ENCODE data around the gene F7. TPM values are rescaled to one million over a fixed set of nuclear protein-coding genes. Genes with fewer than 3 reads are reported as not detected.

The F7 gene
- total RNA-seq, 2 experiments from 2014 or later: 0.29 to 0.56 TPM

DNA sequence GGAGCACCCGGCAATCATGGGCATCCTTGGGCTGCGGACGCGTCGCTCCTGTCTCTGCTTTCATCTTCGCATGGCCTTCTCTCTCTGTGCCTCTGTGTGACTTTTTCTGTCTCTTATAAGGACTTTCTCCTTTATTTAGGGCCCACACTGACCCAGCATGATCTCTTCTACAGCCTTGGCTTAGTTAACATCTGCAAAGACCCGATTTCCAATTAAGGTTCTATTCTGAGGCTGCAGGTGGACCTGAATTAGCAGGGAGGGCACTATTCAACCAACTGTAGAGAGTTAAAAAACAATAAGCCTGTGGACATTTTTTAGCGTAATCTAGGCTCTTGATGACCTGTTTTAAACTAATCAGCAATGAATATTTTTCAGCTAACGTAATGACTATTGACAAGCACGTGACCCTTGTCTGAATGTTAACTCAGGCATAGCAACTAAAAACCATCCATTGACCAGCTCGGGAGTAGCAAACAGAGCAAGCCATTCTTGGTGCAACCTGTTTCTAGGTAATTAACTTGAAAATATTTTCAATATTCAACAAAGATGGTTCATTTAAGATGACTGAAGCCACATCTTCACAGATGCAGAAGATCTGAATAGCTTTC is 32.2 kb downstream of the F7 start:
- no peak overlapping the region for H3K27ac Mint-ChIP-seq
- no peaks in the 10 kb centered on the region for H3K9me3 Mint-ChIP-seq
- ChIA-PET CTCF (no interaction called here), POLR2A (no interaction called here)
- H3K4me3 Mint-ChIP-seq: no peak overlapping the region
- H3K4me1 Mint-ChIP-seq (ENCODE audit: low read depth): no peaks in the 10 kb centered on the region
- intact Hi-C loops (cut with micrococcal nuclease): no loop called here
- H3K36me3 Mint-ChIP-seq: no peaks in the 10 kb centered on the region
- DNase-seq: no peak
- no peaks in the 10 kb centered on the region for H3K27me3 Mint-ChIP-seq

DNA sequence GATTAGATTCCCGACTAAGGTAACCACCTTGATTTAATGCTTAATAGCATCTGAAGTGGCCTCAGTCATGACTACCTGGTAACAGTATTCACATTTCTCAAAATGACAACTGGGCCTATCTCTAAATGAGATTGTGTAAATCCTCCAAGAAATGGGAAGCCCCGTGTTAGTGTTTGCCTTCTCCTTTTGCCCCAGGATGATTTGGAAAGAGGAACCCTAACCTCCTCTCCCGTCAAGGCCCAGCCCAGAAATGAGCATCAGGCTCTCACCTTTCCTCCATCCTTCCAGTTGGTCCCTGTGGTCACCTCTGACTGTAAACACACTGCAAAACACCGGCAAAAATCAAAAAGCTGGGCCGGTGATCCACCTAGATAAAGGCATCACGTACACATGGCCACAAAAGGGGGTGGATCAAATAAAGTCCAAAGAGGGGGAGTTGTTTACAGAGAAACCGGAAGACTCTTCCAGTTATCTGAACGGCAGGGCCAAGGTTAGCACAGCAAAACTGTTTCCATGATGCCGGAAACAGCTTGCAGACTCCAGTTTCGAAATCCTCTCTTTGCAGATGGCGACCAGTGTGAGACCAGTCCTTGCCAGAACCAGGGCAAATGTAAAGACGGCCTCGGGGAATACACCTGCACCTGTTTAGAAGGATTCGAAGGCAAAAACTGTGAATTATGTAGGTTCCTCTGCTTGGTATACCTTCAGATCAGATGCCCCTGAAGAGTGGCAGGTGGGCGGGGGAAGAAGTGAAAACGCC is 33.4 kb downstream of the F7 start:
- no peak for DNase-seq
- Mint-ChIP-seq H3K36me3 (no peaks in the 10 kb centered on the region), H3K4me1 (ENCODE audit: low read depth) (no peaks in the 10 kb centered on the region), H3K27ac (no peak overlapping the region), H3K9me3 (no peaks in the 10 kb centered on the region), H3K4me3 (no peak overlapping the region), H3K27me3 (no peaks in the 10 kb centered on the region)
- ChIA-PET CTCF (no interaction called here), POLR2A (no interaction called here)
- intact Hi-C loops (cut with micrococcal nuclease): no loop called here

DNA sequence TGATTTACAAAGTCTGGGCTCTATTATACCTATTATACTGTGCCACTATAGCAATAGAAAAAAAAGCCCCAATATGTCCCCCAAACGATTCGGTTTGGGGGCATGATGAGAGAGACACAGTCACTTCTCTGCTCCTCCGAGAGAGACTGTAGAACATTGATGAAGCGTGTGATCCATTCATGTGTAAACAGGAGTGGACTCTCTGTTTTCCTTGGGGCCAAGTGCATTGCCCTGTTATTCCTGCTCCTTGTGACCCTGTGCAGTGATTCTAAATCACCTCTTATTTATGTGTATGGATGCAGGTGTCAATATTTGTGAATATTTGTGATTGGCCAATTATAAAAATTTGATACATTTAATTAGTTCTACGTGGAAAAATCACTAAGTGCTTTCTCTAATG is 34.0 kb downstream of the F7 start:
- H3K36me3 Mint-ChIP-seq: no peaks in the 10 kb centered on the region
- H3K9me3 Mint-ChIP-seq: no peaks in the 10 kb centered on the region
- no peak overlapping the region for H3K27ac Mint-ChIP-seq
- no peak for DNase-seq
- no peak overlapping the region for H3K4me3 Mint-ChIP-seq
- intact Hi-C loops (cut with micrococcal nuclease): no loop called here
- H3K4me1 Mint-ChIP-seq (ENCODE audit: low read depth): no peaks in the 10 kb centered on the region
- CTCF ChIA-PET: no interaction called here
- POLR2A ChIA-PET: no interaction called here
- no peaks in the 10 kb centered on the region for H3K27me3 Mint-ChIP-seq

DNA sequence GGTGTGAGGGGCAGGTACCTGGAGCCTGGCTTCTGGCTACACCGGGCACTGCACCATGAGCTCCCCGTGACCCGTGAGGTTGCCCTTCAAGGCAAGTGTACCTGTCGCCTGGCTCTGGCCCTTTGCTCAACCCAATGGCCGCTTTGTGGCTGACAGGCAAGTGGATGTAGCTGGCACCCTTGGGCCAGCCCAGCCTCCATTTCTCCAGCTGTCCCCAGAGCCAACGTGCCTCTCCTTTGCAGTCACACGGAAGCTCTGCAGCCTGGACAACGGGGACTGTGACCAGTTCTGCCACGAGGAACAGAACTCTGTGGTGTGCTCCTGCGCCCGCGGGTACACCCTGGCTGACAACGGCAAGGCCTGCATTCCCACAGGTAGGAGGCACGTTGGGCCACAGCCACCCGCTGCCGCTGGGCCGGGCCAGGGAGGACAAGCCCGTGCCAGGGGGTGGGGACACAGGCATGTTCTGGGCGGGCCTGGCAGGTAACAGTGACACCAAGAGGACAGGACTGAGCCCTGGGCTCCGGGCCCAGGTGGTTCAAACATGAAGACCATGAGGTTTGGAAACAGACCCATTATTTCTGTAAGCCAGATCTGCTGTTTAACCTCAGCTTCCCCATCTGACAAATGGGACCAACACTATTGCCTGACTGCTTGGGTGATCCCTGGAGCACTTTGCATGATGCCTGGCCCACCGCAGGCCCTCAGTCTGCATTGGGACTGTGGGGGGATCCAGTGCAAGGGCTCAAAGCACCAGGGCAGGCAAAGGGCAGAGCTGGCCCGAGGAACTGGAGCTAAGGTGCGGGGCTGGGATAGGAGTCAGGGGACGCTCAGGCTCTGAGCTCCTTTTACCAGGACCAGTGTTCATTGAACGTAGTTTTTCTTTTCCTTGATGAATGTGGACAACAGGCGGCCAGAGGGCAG is 35.3 kb downstream of the F7 start:
- ChIA-PET POLR2A (no interaction called here), CTCF (no interaction called here)
- intact Hi-C loops (cut with micrococcal nuclease): no loop called here
- no peak overlapping the region for H3K27ac Mint-ChIP-seq
- no peak overlapping the region for H3K4me3 Mint-ChIP-seq
- no peaks in the 10 kb centered on the region for H3K27me3 Mint-ChIP-seq
- DNase-seq: no peak
- peaks cover 3% of the 10 kb centered on the region for H3K36me3 Mint-ChIP-seq
- peaks cover 6% of the 10 kb centered on the region for H3K9me3 Mint-ChIP-seq
- H3K4me1 Mint-ChIP-seq (ENCODE audit: low read depth): peaks cover 5% of the 10 kb centered on the region

DNA sequence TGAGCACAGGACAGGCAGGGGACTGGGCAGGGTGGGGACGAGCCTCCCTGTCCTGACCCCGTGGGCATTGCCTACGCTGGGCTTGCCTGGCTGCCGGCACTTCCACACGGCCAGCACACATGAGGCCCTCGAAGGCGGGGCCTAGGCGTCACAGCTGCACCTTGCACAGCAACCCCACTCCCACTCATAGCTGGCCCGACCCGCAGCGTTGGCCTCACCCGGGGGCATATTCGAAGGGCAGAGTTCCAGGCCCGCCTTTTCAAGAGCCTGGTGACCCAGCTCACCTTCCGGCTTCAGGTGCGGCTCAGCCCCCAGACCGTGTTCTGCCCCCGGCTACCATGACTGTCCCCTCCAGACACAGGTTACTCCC is 36.0 kb downstream of the F7 start:
- peaks cover 5% of the 10 kb centered on the region for H3K4me1 Mint-ChIP-seq (ENCODE audit: low read depth)
- no peaks in the 10 kb centered on the region for H3K27me3 Mint-ChIP-seq
- intact Hi-C loops (cut with micrococcal nuclease): no loop called here
- CTCF ChIA-PET: no interaction called here
- peaks cover 8% of the 10 kb centered on the region for H3K9me3 Mint-ChIP-seq
- DNase-seq: no peak
- no peak overlapping the region for H3K27ac Mint-ChIP-seq
- peaks cover 3% of the 10 kb centered on the region for H3K36me3 Mint-ChIP-seq
- no peak overlapping the region for H3K4me3 Mint-ChIP-seq
- POLR2A ChIA-PET: no interaction called here

DNA sequence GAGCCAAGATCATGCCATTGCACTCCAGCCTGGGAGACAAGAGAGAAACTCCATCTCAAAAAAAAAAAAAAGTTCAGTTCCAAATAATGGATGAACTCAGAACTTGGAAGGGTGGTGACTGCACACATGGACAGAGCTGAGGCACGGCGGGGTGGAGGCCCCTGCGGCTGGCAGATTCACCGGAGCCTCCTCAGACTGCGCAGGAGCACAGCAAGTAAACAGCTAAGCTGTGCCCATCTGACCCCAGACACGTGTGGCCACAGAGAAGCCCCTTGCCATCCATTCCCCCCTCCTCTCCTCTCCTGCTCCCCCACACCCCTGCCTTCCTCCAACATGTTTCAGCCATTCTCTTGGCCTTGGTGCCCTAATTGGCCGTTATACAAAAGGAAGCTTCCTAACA is 37.3 kb downstream of the F7 start:
- Mint-ChIP-seq H3K27ac (no peak overlapping the region), H3K36me3 (peaks cover 3% of the 10 kb centered on the region), H3K4me3 (no peak overlapping the region), H3K4me1 (ENCODE audit: low read depth) (peaks cover 5% of the 10 kb centered on the region), H3K27me3 (no peaks in the 10 kb centered on the region), H3K9me3 (peaks cover 8% of the 10 kb centered on the region)
- POLR2A ChIA-PET: no interaction called here
- intact Hi-C loops (cut with micrococcal nuclease): no loop called here
- CTCF ChIA-PET: no interaction called here
- no peak for DNase-seq

DNA sequence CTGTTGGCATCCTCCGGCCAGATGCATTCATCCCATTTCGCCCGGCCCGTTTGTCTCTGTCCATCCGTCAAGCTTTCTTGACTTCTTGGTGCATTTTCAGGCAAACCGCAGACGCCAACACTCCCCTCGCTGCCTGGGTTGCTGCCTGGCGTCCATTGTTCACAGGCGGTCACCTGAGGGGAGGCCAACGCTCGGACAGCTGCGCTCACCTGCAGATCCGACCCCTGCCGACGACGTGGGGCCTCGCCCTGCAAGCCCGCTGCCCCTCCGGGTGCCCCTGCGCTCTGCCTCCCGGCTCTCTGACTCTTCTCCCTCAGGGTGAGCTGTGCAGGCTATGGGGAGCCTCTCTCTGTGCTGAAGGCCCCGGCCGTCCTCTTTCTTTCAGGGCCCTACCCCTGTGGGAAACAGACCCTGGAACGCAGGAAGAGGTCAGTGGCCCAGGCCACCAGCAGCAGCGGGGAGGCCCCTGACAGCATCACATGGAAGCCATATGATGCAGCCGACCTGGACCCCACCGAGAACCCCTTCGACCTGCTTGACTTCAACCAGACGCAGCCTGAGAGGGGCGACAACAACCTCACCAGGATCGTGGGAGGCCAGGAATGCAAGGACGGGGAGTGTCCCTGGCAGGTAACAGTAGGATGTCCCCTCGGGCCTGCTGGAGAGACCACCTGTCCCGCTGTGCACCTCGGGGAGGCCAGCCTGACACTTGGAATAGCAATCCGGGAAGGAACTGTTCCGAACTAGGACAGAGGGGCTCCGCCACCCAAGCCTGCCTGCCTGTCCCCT is 38.1 kb downstream of the F7 start:
- Mint-ChIP-seq H3K27ac (no peak overlapping the region), H3K4me1 (ENCODE audit: low read depth) (peaks cover 5% of the 10 kb centered on the region), H3K9me3 (peaks cover 8% of the 10 kb centered on the region), H3K27me3 (no peaks in the 10 kb centered on the region), H3K4me3 (no peak overlapping the region), H3K36me3 (peaks cover 3% of the 10 kb centered on the region)
- ChIA-PET CTCF (no interaction called here), POLR2A (no interaction called here)
- DNase-seq: no peak
- intact Hi-C loops (cut with micrococcal nuclease): no loop called here

DNA sequence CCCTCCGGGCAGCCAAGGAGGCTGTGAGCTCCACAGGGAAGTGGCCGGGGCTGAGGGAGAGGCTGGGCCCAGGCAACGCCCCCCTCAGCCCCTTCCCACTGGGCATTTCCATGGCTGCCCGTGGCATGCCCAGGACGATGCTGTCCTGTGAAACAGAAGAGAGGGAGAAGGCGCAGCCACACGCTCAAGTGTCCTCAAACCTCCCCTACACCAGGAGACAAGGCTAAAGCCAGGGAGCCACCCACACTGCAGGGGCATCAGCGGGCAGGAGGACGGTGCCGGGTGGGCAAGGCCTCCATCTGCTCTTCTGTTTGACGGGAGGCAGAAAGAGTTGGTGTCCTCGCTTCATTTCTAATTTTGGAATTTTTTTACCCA is 38.7 kb downstream of the F7 start:
- Mint-ChIP-seq H3K4me3 (no peak overlapping the region), H3K27me3 (no peaks in the 10 kb centered on the region), H3K4me1 (ENCODE audit: low read depth) (peaks cover 5% of the 10 kb centered on the region), H3K27ac (no peak overlapping the region), H3K36me3 (peaks cover 3% of the 10 kb centered on the region), H3K9me3 (peaks cover 8% of the 10 kb centered on the region)
- ChIA-PET POLR2A (no interaction called here), CTCF (no interaction called here)
- intact Hi-C loops (cut with micrococcal nuclease): no loop called here
- DNase-seq: peak; percentile 1

DNA sequence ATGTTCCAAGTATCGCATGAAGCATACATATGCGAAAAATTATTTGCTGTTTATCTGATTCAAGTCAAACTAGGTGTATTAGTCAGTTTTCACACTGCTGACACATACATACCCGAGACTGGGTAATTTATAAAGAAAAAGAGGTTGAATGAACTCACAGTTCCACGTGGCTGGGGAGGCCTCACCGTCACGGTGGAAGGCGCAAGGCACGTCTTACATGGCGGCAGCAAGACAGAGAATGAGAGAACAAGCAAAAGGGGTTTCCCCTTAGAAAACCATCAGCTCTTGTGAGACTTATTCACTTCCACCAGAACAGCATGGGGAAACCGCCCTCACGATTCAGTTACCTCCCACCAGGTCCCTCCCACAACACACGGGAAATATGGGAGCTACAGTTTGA is 39.9 kb downstream of the F7 start:
- intact Hi-C loops (cut with micrococcal nuclease): no loop called here
- peaks cover 3% of the 10 kb centered on the region for H3K36me3 Mint-ChIP-seq
- H3K4me3 Mint-ChIP-seq: no peak overlapping the region
- H3K27me3 Mint-ChIP-seq: no peaks in the 10 kb centered on the region
- ChIA-PET POLR2A (no interaction called here), CTCF (no interaction called here)
- peak; percentile 78 for DNase-seq
- H3K27ac Mint-ChIP-seq: peak overlapping the region; percentile 42
- peaks cover 5% of the 10 kb centered on the region for H3K4me1 Mint-ChIP-seq (ENCODE audit: low read depth)
- H3K9me3 Mint-ChIP-seq: peaks cover 8% of the 10 kb centered on the region

DNA sequence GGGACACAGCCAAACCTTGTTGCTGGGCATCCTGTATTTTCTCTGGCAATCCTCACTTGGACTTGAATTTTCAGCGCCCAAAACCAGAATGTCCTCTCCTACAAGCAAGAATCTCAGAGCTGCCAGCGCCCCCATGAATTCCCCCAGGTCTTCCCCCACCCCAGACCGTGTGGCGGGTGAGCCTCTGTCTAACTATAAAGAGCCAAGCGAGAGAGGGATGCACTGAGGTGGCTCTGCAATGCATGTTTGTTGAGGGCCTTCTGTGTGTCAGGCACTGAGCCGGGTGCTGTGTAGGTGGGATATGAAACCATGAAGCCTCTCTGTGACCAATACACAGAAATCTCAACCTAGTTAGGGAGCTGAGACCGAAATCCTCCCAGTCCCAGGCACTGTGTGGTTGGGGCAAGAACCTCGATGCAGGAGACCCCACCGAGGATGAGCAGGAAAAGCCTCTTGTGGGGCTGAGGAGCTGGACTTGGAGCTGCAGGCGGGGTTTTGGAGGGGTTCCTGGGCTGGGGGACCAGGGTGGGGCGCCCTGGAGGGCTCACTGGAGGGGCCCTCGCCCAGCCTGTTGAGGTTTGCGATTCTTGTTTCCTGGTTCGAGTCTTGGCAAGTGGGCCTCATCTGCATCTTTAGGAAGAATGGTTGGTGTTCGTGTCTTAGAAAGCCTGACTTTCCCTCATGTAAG is 40.5 kb downstream of the F7 start:
- ChIA-PET CTCF (no interaction called here), POLR2A (no interaction called here)
- peaks cover 5% of the 10 kb centered on the region for H3K4me1 Mint-ChIP-seq (ENCODE audit: low read depth)
- intact Hi-C loops (cut with micrococcal nuclease): no loop called here
- no peak overlapping the region for H3K4me3 Mint-ChIP-seq
- H3K36me3 Mint-ChIP-seq: peaks cover 3% of the 10 kb centered on the region
- DNase-seq: peak; percentile 14
- H3K27ac Mint-ChIP-seq: peak overlapping the region; percentile 42
- H3K9me3 Mint-ChIP-seq: peaks cover 8% of the 10 kb centered on the region
- peaks cover 1% of the 10 kb centered on the region for H3K27me3 Mint-ChIP-seq

DNA sequence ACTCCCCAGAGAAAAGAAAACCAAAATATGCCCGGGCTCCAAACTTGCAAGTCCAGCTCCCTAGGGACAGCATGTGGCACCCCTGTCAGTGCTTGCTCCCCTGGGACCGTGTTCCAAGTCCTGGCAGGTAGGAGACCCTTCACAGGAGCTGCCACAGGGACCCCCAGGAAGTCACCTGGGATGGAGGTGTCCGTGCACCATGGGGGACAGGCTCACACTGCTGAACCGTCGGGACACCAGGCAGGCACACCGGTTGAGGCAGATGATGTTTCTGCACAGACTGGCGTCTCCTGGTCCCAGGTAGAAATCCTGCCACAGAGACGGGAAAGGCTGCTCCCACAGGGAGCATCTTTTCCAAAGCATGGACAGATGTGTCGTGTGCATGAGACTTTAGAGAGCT is 41.2 kb downstream of the F7 start:
- Mint-ChIP-seq H3K36me3 (peaks cover 3% of the 10 kb centered on the region), H3K4me3 (no peak overlapping the region), H3K9me3 (peaks cover 8% of the 10 kb centered on the region), H3K27ac (no peak overlapping the region), H3K27me3 (peaks cover 2% of the 10 kb centered on the region), H3K4me1 (ENCODE audit: low read depth) (peaks cover 7% of the 10 kb centered on the region)
- peak; percentile 2 for DNase-seq
- ChIA-PET CTCF (no interaction called here), POLR2A (no interaction called here)
- intact Hi-C loops (cut with micrococcal nuclease): no loop called here

DNA sequence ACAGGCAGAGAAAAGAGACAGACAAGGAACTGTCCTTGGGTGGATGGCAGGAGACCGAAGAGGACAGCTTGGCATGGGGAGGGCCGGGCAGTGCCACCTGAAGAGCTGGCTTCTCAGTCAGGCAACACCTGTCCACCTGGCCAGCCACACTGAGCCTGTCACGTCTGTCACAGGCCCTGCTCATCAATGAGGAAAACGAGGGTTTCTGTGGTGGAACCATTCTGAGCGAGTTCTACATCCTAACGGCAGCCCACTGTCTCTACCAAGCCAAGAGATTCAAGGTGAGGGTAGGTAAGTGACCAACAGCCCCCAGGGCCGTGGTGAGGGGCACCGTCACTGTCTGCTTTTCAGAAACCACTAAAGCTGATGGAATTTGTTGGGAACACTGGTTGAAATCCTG is 41.6 kb downstream of the F7 start:
- ChIA-PET POLR2A (no interaction called here), CTCF (no interaction called here)
- peaks cover 2% of the 10 kb centered on the region for H3K27me3 Mint-ChIP-seq
- H3K4me1 Mint-ChIP-seq (ENCODE audit: low read depth): peaks cover 9% of the 10 kb centered on the region
- H3K27ac Mint-ChIP-seq: no peak overlapping the region
- no peak overlapping the region for H3K4me3 Mint-ChIP-seq
- peaks cover 8% of the 10 kb centered on the region for H3K9me3 Mint-ChIP-seq
- H3K36me3 Mint-ChIP-seq: peaks cover 3% of the 10 kb centered on the region
- intact Hi-C loops (cut with micrococcal nuclease): no loop called here
- peak; percentile 4 for DNase-seq
